NCI-H2107 (cell line): ENCODE measurements around the gene NEURL4.
A peak's percentile ranks its signal among the peaks of the same experiment; 100 is the strongest.

ENCODE experiments used
- DNase-seq: peaks from one replicate; lab custom pipeline; 2025; lab: John Stamatoyannopoulos, UW

NEURL4 gene

GRCh38 chr17:7323731-7324437 is 5.3 kb downstream of the NEURL4 start:
- no peak for DNase-seq

GRCh38 chr17:7322520-7323194 is 6.5 kb downstream of the NEURL4 start:
- no peak for DNase-seq

- DNase-seq: no peak
Observed at GRCh38 chr17:7321466-7321865, 7.7 kb downstream of the NEURL4 start.

GRCh38 chr17:7318121-7318860 is 10.8 kb downstream of the NEURL4 start:
- no peak for DNase-seq

GRCh38 chr17:7317161-7317803 is 11.9 kb downstream of the NEURL4 start:
- no peak for DNase-seq

- no peak for DNase-seq
Observed at GRCh38 chr17:7315570-7316235, 13.4 kb downstream of the NEURL4 start.

GRCh38 chr17:7314719-7315569 is 14.2 kb downstream of the NEURL4 start, which contains the start of gene GPS2:
Gene GPS2 (minus strand): TSS chr17:7315360. CDS start chr17:7315052, 308 bp downstream.
- peak; percentile 67 for DNase-seq

GRCh38 chr17:7313890-7314718 is 15.0 kb downstream of the NEURL4 start:
- no peak for DNase-seq

- no peak for DNase-seq
Observed at GRCh38 chr17:7313088-7313889, 15.8 kb downstream of the NEURL4 start.

- DNase-seq: no peak
Observed at GRCh38 chr17:7312432-7313087, 16.6 kb downstream of the NEURL4 start.

GRCh38 chr17:7311110-7311705 is 17.9 kb downstream of the NEURL4 start:
- DNase-seq: no peak

- DNase-seq: no peak
Observed at GRCh38 chr17:7309628-7310027, 19.5 kb downstream of the NEURL4 start.

GRCh38 chr17:7308625-7309433 is 20.3 kb downstream of the NEURL4 start:
- DNase-seq: peak; percentile 28

GRCh38 chr17:7307686-7308624 is 21.2 kb downstream of the NEURL4 start:
- no peak for DNase-seq

GRCh38 chr17:7306911-7307685 is 22.0 kb downstream of the NEURL4 start, which contains the start of gene EIF5A:
Gene EIF5A (plus strand): TSS chr17:7307628. CDS start chr17:7309636, 2,008 bp downstream.
- DNase-seq: peak; percentile 95
